Stimulated activated CD8-positive, alpha-beta memory T cell treated with anti-CD3 and anti-CD28 coated beads, Interleukin-15, amount 100 ng/mL, for 24 hours (primary cell): ENCODE measurements around the gene IFNA5.

ENCODE experiments used
- DNase-seq: peaks from one replicate; pipeline ENCODE4 v3.0.0-alpha.2; 2020; ENCODE audit warnings: low read depth

The IFNA5 gene

GRCh38 chr9:21294364-21294774 lies 10.7 kb downstream of the IFNA5 start:
- no peak for DNase-seq

- DNase-seq = no peak
Observed at GRCh38 chr9:21289848-21290247, 15.3 kb downstream of the IFNA5 start.

- no peak for DNase-seq
Observed at GRCh38 chr9:21287280-21287679, 17.8 kb downstream of the IFNA5 start.

- no peak for DNase-seq
Observed at GRCh38 chr9:21286659-21287058, 18.5 kb downstream of the IFNA5 start.

GRCh38 chr9:21286099-21286498 lies 19.0 kb downstream of the IFNA5 start:
- DNase-seq = no peak

GRCh38 chr9:21281275-21281674 lies 23.8 kb downstream of the IFNA5 start:
- DNase-seq = no peak

- DNase-seq = no peak
Observed at GRCh38 chr9:21268347-21268657, 36.8 kb downstream of the IFNA5 start.

GRCh38 chr9:21267485-21268346 lies 37.4 kb downstream of the IFNA5 start:
- no peak for DNase-seq

- no peak for DNase-seq
Observed at GRCh38 chr9:21266733-21267484, 38.2 kb downstream of the IFNA5 start.

- DNase-seq = no peak
Observed at GRCh38 chr9:21265421-21266189, 39.5 kb downstream of the IFNA5 start.

GRCh38 chr9:21255538-21256212 lies 49.4 kb downstream of the IFNA5 start:
- DNase-seq = no peak
